A673 (cell line): Measurements from ENCODE around the gene DLK2. TPM values are rescaled to one million over a fixed set of nuclear protein-coding genes. Genes with fewer than 3 reads are reported as not detected.

Experiments
- BruUV-seq: library from RNA; stranded (reverse); fragments of 400-500 nt; replicated peaks from 2 replicates; lab custom pipeline; 2021; lab: Mats Ljungman, UMichigan
- CTCF ChIA-PET: fragments of 300-600 bp; sonication (Branson Sonifier 250); formaldehyde crosslinking; loops from one replicate; lab custom pipeline; 2022; ENCODE audit warnings: antibody characterized with exemption; lab: Charles Lee
- POLR2A ChIA-PET: fragments of 300-600 bp; sonication (Branson Sonifier 250); formaldehyde crosslinking; loops from one replicate; lab custom pipeline; 2022; ENCODE audit warnings: antibody characterized with exemption; ENCODE audit not compliant: low non-redundant PET; lab: Charles Lee
- DNase-seq: peaks from one replicate; pipeline ENCODE4 v3.0.0-alpha.2; 2015; ENCODE audit warnings: low spot score
- H3K27ac ChIP-seq: fragments of 200-600 bp; sonication (generic); 2 replicates; pipeline ENCODE4 v1.5.1; 2016; ENCODE audit warnings: mixed run types, low read depth, mild to moderate bottlenecking, mixed read lengths, antibody characterized with exemption, low read length; ENCODE audit not compliant: poor library complexity, severe bottlenecking
- H3K27me3 ChIP-seq: fragments of 200-600 bp; sonication (generic); replicated peaks from 2 replicates; pipeline ENCODE4 v1.6.1; 2017; ENCODE audit warnings: mixed run types, low read depth, mild to moderate bottlenecking, mixed read lengths, antibody characterized with exemption, low read length; ENCODE audit not compliant: insufficient read depth, poor library complexity
- H3K36me3 ChIP-seq: fragments of 200-600 bp; sonication (generic); 2 replicates; pipeline ENCODE4 v1.6.1; 2016; ENCODE audit warnings: mixed run types, mild to moderate bottlenecking, mixed read lengths, antibody characterized with exemption, low read length; ENCODE audit not compliant: insufficient read depth, poor library complexity, severe bottlenecking
- H3K4me1 ChIP-seq: fragments of 200-600 bp; sonication (generic); 2 replicates; pipeline ENCODE4 v1.6.1; 2017; ENCODE audit warnings: mixed run types, mild to moderate bottlenecking, mixed read lengths, antibody characterized with exemption, low read length; ENCODE audit not compliant: insufficient read depth, poor library complexity, severe bottlenecking
- H3K4me3 ChIP-seq: fragments of 200-600 bp; sonication (generic); 2 replicates; pipeline ENCODE4 v1.5.1; 2016; ENCODE audit warnings: low read depth, mixed run types, mild to moderate bottlenecking, mixed read lengths, low read length; ENCODE audit not compliant: poor library complexity, severe bottlenecking
- H3K9me3 ChIP-seq: fragments of 200-600 bp; sonication (generic); 2 replicates; pipeline ENCODE4 v1.6.1; 2016; ENCODE audit warnings: mixed run types, low read depth, mild to moderate bottlenecking, mixed read lengths, antibody characterized with exemption, low read length; ENCODE audit not compliant: poor library complexity, severe bottlenecking
- CTCF ChIP-seq: fragments of 300-800, 200-600 bp; sonication (generic); conservative IDR thresholded peaks from 2 replicates; pipeline ENCODE4 v1.5.1; 2017; ENCODE audit warnings: low read depth, mild to moderate bottlenecking, antibody characterized with exemption, low read length, moderate library complexity, mixed read lengths
- EZH2 ChIP-seq: fragments of 200-600 bp; sonication (generic); IDR thresholded peaks from 2 replicates; pipeline ENCODE4 v1.6.1; 2017; ENCODE audit warnings: borderline replicate concordance, low read depth, mild to moderate bottlenecking, mixed read lengths, antibody characterized with exemption, low read length; ENCODE audit not compliant: poor library complexity, severe bottlenecking
- intact Hi-C: fragments of 100-400 bp; cut with micrococcal nuclease; formaldehyde crosslinking; loops from one replicate; pipeline ENCODE4 v1.10.0; 2022; ENCODE audit not compliant: unreplicated experiment
- total RNA-seq: library from RNA; stranded (reverse); gene quantifications from 2 replicates; pipeline ENCODE4 v1.2.3, GENCODE V29; 2021

DLK2 gene
- total RNA-seq, 1 experiment from 2014 or later = 0.67 TPM

- H3K4me1 ChIP-seq = peaks cover 4% of the 10 kb centered on the region
- ChIA-PET POLR2A (no interaction called here), CTCF (no interaction called here)
- TF ChIP-seq CTCF (no peak), EZH2 (no peak)
- H3K9me3 ChIP-seq = no peaks in the 10 kb centered on the region
- H3K4me3 ChIP-seq = no peak overlapping the region
- DNase-seq = no peak
- intact Hi-C loops = no loop called here
- no TSS peak for BruUV-seq
- peaks cover 8% of the 10 kb centered on the region for H3K36me3 ChIP-seq
- H3K27ac ChIP-seq = no peak overlapping the region
- no peaks in the 10 kb centered on the region for H3K27me3 ChIP-seq
Observed at GRCh38 chr6:43451348-43451747, 4.0 kb downstream of the DLK2 start.

- Histone ChIP-seq H3K4me3 (no peak overlapping the region), H3K36me3 (peaks cover 8% of the 10 kb centered on the region), H3K27ac (no peak overlapping the region), H3K9me3 (no peaks in the 10 kb centered on the region), H3K27me3 (no peaks in the 10 kb centered on the region), H3K4me1 (peaks cover 4% of the 10 kb centered on the region)
- POLR2A ChIA-PET = no interaction called here
- CTCF ChIA-PET = no interaction called here
- intact Hi-C loops = no loop called here
- DNase-seq = no peak
- TF ChIP-seq EZH2 = no peak
- BruUV-seq = no TSS peak
Observed at GRCh38 chr6:43450699-43451131, 4.6 kb downstream of the DLK2 start.

GRCh38 chr6:43448916-43449315 is 6.4 kb downstream of the DLK2 start:
- Histone ChIP-seq H3K4me3 (no peak overlapping the region), H3K27me3 (no peaks in the 10 kb centered on the region), H3K9me3 (no peaks in the 10 kb centered on the region), H3K36me3 (peaks cover 8% of the 10 kb centered on the region), H3K4me1 (no peaks in the 10 kb centered on the region), H3K27ac (no peak overlapping the region)
- BruUV-seq = no TSS peak
- intact Hi-C loops = no loop called here
- CTCF ChIA-PET = no interaction called here
- POLR2A ChIA-PET = no interaction called here
- no peak for DNase-seq
- TF ChIP-seq CTCF (no peak), EZH2 (no peak)

GRCh38 chr6:43447604-43448003 is 7.7 kb downstream of the DLK2 start:
- Histone ChIP-seq H3K27ac (no peak overlapping the region), H3K9me3 (no peaks in the 10 kb centered on the region), H3K27me3 (no peaks in the 10 kb centered on the region), H3K4me1 (no peaks in the 10 kb centered on the region), H3K36me3 (peaks cover 8% of the 10 kb centered on the region), H3K4me3 (no peak overlapping the region)
- POLR2A ChIA-PET = no interaction called here
- intact Hi-C loops = no loop called here
- DNase-seq = no peak
- BruUV-seq = no TSS peak
- CTCF ChIA-PET = no interaction called here
- TF ChIP-seq EZH2 = no peak
- TF ChIP-seq CTCF = no peak
